ENCODE data around the gene FOXD2. TPM values are rescaled to one million over a fixed set of nuclear protein-coding genes. Genes with fewer than 3 reads are reported as not detected.

The FOXD2 gene
- 0.42 TPM for total RNA-seq

GRCh38 chr1:47437447-47438164 is at the start of gene FOXD2:
Gene FOXD2, plus strand, starts transcription at chr1:47438044. Its CDS starts 92 bp downstream, at chr1:47438136.
- H3K27me3 ChIP-seq (ENCODE audit: insufficient read depth, low read length), result peaks cover 77% of the 10 kb centered on the region
- H3K9me3 ChIP-seq (ENCODE audit: low read depth, low read length), result no peaks in the 10 kb centered on the region

GRCh38 chr1:47388891-47389238 is 49.0 kb upstream of the FOXD2 start:
- H3K4me3 ChIP-seq (ENCODE audit: low read length), result no peak overlapping the region
- no peaks in the 10 kb centered on the region for H3K27me3 ChIP-seq (ENCODE audit: insufficient read depth, low read length)
- H3K9me3 ChIP-seq (ENCODE audit: low read depth, low read length), result no peaks in the 10 kb centered on the region
- H3K4me1 ChIP-seq (ENCODE audit: insufficient read depth, low read length), result no peaks in the 10 kb centered on the region

More at GRCh38 chr1:47437447-47438164, at the start of gene FOXD2:
- peak within 1 kb of the TSS; percentile 54 for H3K4me3 ChIP-seq (ENCODE audit: low read length)
- peaks cover 48% of the 10 kb centered on the region for H3K4me1 ChIP-seq (ENCODE audit: insufficient read depth, low read length)

DNA sequence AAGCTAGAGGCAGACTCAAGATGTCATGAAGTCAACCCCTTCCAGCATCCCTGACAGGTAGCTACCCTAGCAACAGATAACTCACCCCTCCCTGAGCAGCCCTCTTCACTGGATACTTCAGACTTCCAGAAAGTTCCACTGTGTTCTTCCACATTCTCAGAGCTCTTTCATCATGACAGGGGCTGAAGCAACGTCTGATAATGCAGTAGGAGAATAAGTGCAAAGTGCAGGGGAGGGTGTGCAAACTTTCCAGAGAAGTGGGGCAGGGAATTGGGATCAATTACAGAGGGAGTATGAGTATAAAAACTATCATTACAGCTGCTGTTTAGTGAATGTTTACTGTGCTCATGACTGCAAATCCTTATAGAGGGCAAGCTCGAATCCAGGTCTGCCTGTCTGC is 48.1 kb upstream of the FOXD2 start:
- no peaks in the 10 kb centered on the region for H3K27me3 ChIP-seq (ENCODE audit: insufficient read depth, low read length)
- no peak overlapping the region for H3K4me3 ChIP-seq (ENCODE audit: low read length)
- H3K4me1 ChIP-seq (ENCODE audit: insufficient read depth, low read length), result no peaks in the 10 kb centered on the region

GRCh38 chr1:47390843-47391242 is 47.0 kb upstream of the FOXD2 start:
- no peaks in the 10 kb centered on the region for H3K9me3 ChIP-seq (ENCODE audit: low read depth, low read length)
- H3K4me1 ChIP-seq (ENCODE audit: insufficient read depth, low read length), result no peaks in the 10 kb centered on the region
- no peak overlapping the region for H3K4me3 ChIP-seq (ENCODE audit: low read length)
- no peaks in the 10 kb centered on the region for H3K27me3 ChIP-seq (ENCODE audit: insufficient read depth, low read length)

More for the DNA sequence above, 48.1 kb upstream of the FOXD2 start:
- no peaks in the 10 kb centered on the region for H3K9me3 ChIP-seq (ENCODE audit: low read depth, low read length)

GRCh38 chr1:47393141-47393540 is 44.7 kb upstream of the FOXD2 start:
- Histone ChIP-seq H3K9me3 (ENCODE audit: low read depth, low read length) (no peaks in the 10 kb centered on the region), H3K4me3 (ENCODE audit: low read length) (no peak overlapping the region), H3K27me3 (ENCODE audit: insufficient read depth, low read length) (peaks cover 2% of the 10 kb centered on the region), H3K4me1 (ENCODE audit: insufficient read depth, low read length) (no peaks in the 10 kb centered on the region)

DNA sequence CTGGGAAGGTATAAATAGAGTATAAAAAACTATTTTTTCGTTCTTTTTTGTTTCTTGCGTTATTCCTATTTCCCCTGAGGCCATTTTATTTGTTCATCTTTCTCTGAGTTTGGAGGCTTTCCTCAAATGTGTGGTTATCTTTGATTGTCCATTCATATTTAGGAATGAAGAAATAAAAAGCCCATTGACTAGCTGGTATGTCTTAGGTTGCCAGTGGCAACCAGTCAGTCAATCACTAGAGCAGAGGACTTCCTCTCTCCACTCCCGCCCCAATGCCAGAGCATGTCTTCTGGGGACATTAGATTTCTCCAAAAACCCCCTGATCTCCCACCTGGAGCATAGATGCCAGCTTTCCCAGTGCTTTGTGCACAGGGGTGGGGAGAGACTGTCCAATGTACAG is 42.4 kb upstream of the FOXD2 start:
- no peaks in the 10 kb centered on the region for H3K4me1 ChIP-seq (ENCODE audit: insufficient read depth, low read length)
- no peak overlapping the region for H3K4me3 ChIP-seq (ENCODE audit: low read length)
- H3K27me3 ChIP-seq (ENCODE audit: insufficient read depth, low read length), result peaks cover 2% of the 10 kb centered on the region
- no peaks in the 10 kb centered on the region for H3K9me3 ChIP-seq (ENCODE audit: low read depth, low read length)

GRCh38 chr1:47396671-47397196 is 41.1 kb upstream of the FOXD2 start:
- peaks cover 2% of the 10 kb centered on the region for H3K27me3 ChIP-seq (ENCODE audit: insufficient read depth, low read length)
- H3K4me3 ChIP-seq (ENCODE audit: low read length), result no peak overlapping the region
- no peaks in the 10 kb centered on the region for H3K4me1 ChIP-seq (ENCODE audit: insufficient read depth, low read length)
- no peaks in the 10 kb centered on the region for H3K9me3 ChIP-seq (ENCODE audit: low read depth, low read length)

GRCh38 chr1:47399138-47399845 is 38.6 kb upstream of the FOXD2 start:
- H3K27me3 ChIP-seq (ENCODE audit: insufficient read depth, low read length), result peaks cover 2% of the 10 kb centered on the region
- no peaks in the 10 kb centered on the region for H3K4me1 ChIP-seq (ENCODE audit: insufficient read depth, low read length)
- H3K9me3 ChIP-seq (ENCODE audit: low read depth, low read length), result no peaks in the 10 kb centered on the region
- H3K4me3 ChIP-seq (ENCODE audit: low read length), result no peak overlapping the region

- Histone ChIP-seq H3K4me3 (ENCODE audit: low read length) (no peak overlapping the region), H3K4me1 (ENCODE audit: insufficient read depth, low read length) (no peaks in the 10 kb centered on the region), H3K9me3 (ENCODE audit: low read depth, low read length) (no peaks in the 10 kb centered on the region), H3K27me3 (ENCODE audit: insufficient read depth, low read length) (peaks cover 2% of the 10 kb centered on the region)
Measured at GRCh38 chr1:47399846-47400155, 38.0 kb upstream of the FOXD2 start.

DNA sequence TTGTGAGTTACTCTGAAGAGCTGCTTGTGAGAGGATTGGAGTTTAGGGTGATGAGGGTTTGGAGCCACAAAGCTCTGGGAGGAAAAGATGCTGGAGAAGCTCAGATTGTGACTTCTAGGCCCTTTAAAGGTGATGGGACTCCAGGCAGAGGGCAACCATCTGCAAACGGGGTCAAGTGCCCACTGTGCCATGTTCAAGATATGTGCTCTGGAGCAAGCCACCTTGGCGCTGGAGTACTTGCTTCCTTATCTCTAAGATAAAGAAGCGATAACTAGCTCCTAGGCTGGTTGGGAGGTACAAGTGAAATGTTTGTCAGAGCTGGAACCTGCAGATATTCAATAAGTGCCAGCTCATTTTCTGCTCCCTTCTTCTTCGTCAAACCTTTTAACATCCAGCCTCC is 36.1 kb upstream of the FOXD2 start:
- Histone ChIP-seq H3K27me3 (ENCODE audit: insufficient read depth, low read length) (no peaks in the 10 kb centered on the region), H3K4me3 (ENCODE audit: low read length) (no peak overlapping the region), H3K9me3 (ENCODE audit: low read depth, low read length) (no peaks in the 10 kb centered on the region), H3K4me1 (ENCODE audit: insufficient read depth, low read length) (no peaks in the 10 kb centered on the region)

DNA sequence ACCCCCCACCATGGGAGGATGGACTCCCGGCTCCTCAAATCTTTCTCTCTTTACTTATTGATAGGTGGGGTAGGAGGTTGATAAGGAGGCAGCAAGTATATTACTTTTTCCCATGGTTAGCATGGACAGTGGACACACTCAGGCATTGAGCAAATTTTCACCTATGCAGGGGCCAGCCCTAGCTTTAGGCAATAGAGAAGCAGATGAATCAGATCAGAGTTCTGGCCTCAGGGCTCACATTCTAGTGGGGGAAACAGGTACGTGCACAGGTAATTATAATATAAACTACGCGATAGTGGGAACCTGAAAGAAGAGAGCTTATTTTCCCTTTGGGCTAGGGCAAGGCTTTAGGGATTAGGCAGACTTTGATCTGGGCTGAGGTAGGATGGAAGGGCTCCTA is 35.3 kb upstream of the FOXD2 start:
- H3K4me3 ChIP-seq (ENCODE audit: low read length), result no peak overlapping the region

GRCh38 chr1:47403321-47403910 is 34.4 kb upstream of the FOXD2 start:
- no peaks in the 10 kb centered on the region for H3K27me3 ChIP-seq (ENCODE audit: insufficient read depth, low read length)
- no peaks in the 10 kb centered on the region for H3K9me3 ChIP-seq (ENCODE audit: low read depth, low read length)
- no peaks in the 10 kb centered on the region for H3K4me1 ChIP-seq (ENCODE audit: insufficient read depth, low read length)
- no peak overlapping the region for H3K4me3 ChIP-seq (ENCODE audit: low read length)

More for the DNA sequence above, 35.3 kb upstream of the FOXD2 start:
- Histone ChIP-seq H3K4me1 (ENCODE audit: insufficient read depth, low read length) (no peaks in the 10 kb centered on the region), H3K9me3 (ENCODE audit: low read depth, low read length) (no peaks in the 10 kb centered on the region), H3K27me3 (ENCODE audit: insufficient read depth, low read length) (no peaks in the 10 kb centered on the region)

GRCh38 chr1:47405697-47406096 is 32.1 kb upstream of the FOXD2 start:
- Histone ChIP-seq H3K4me1 (ENCODE audit: insufficient read depth, low read length) (no peaks in the 10 kb centered on the region), H3K9me3 (ENCODE audit: low read depth, low read length) (no peaks in the 10 kb centered on the region), H3K4me3 (ENCODE audit: low read length) (no peak overlapping the region), H3K27me3 (ENCODE audit: insufficient read depth, low read length) (no peaks in the 10 kb centered on the region)

GRCh38 chr1:47406966-47407365 is 30.9 kb upstream of the FOXD2 start:
- Histone ChIP-seq H3K4me3 (ENCODE audit: low read length) (no peak overlapping the region), H3K9me3 (ENCODE audit: low read depth, low read length) (no peaks in the 10 kb centered on the region), H3K4me1 (ENCODE audit: insufficient read depth, low read length) (no peaks in the 10 kb centered on the region), H3K27me3 (ENCODE audit: insufficient read depth, low read length) (no peaks in the 10 kb centered on the region)

DNA sequence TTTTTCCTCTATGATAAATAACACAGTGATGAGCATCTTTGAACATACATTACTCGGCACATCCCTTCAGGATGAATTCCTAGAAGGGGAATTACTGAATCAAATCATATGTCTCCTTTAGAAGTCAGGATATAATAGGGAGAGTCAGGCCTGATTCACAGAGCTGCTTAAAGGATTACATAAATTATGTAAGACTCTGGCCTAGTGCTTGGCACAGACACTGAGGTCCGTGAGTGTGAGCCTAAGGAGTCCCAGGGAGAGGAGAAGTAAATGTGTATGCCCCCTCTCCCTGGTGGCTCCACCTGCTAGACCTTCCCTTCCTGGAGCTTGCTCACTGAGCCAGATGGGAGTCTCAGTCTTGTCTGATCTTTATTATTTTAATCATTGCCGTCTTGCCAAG is 30.4 kb upstream of the FOXD2 start:
- Histone ChIP-seq H3K4me1 (ENCODE audit: insufficient read depth, low read length) (no peaks in the 10 kb centered on the region), H3K9me3 (ENCODE audit: low read depth, low read length) (no peaks in the 10 kb centered on the region), H3K4me3 (ENCODE audit: low read length) (no peak overlapping the region), H3K27me3 (ENCODE audit: insufficient read depth, low read length) (no peaks in the 10 kb centered on the region)
